Endothelial cell of umbilical vein (primary cell): ENCODE results near the gene MATN4.

ENCODE experiments used
- EZH2 ChIP-seq: IDR thresholded peaks from 2 replicates; pipeline ENCODE4 v1.6.1; 2012; ENCODE audit warnings: borderline replicate concordance, low read depth, mild to moderate bottlenecking, moderate library complexity, low read length, inconsistent platforms; ENCODE audit not compliant: severe bottlenecking
- JUN ChIP-seq: IDR thresholded peaks from 2 replicates; pipeline ENCODE4 v1.6.1; 2011; ENCODE audit warnings: borderline replicate concordance, low read depth; ENCODE audit not compliant: insufficient read length, insufficient read depth
- MAX ChIP-seq: IDR thresholded peaks from 2 replicates; pipeline ENCODE4 v1.6.1; 2011; ENCODE audit not compliant: insufficient read depth, insufficient read length
- MYC ChIP-seq: IDR thresholded peaks from one replicate; pipeline ENCODE4 v1.6.1; 2011; ENCODE audit warnings: mild to moderate bottlenecking, low read depth, low read length
- POLR2A ChIP-seq: IDR thresholded peaks from 2 replicates; pipeline ENCODE4 v1.6.1; 2012; ENCODE audit warnings: low read depth, mild to moderate bottlenecking, control low read depth, low read length
- POLR2AphosphoS5 ChIP-seq: IDR thresholded peaks from 2 replicates; pipeline ENCODE4 v1.6.1; 2012; ENCODE audit warnings: low read depth, mild to moderate bottlenecking, control low read depth, low read length, moderate library complexity; ENCODE audit not compliant: insufficient read depth
- TF ChIP-seq, protein P1 (sequence below), 2 donors: IDR thresholded peaks; 1 replicate in 1 of 2; 2 replicates in 1 of 2; pipeline ENCODE4 v1.5.1; 2011; ENCODE audit warnings: low read length in 2 of 2, mild to moderate bottlenecking in 2 of 2, moderate library complexity in 2 of 2, control low read depth in 1 of 2, inconsistent platforms in 1 of 2, low read depth in 1 of 2; ENCODE audit not compliant: insufficient read depth in 1 of 2; ENCODE audit errors: extremely low read depth in 1 of 2

- TF ChIP-seq POLR2AphosphoS5 (no peak), EZH2 (no peak), POLR2A (no peak), JUN (no peak), MYC (no peak), MAX (no peak)
- TF ChIP-seq, protein P1, sequence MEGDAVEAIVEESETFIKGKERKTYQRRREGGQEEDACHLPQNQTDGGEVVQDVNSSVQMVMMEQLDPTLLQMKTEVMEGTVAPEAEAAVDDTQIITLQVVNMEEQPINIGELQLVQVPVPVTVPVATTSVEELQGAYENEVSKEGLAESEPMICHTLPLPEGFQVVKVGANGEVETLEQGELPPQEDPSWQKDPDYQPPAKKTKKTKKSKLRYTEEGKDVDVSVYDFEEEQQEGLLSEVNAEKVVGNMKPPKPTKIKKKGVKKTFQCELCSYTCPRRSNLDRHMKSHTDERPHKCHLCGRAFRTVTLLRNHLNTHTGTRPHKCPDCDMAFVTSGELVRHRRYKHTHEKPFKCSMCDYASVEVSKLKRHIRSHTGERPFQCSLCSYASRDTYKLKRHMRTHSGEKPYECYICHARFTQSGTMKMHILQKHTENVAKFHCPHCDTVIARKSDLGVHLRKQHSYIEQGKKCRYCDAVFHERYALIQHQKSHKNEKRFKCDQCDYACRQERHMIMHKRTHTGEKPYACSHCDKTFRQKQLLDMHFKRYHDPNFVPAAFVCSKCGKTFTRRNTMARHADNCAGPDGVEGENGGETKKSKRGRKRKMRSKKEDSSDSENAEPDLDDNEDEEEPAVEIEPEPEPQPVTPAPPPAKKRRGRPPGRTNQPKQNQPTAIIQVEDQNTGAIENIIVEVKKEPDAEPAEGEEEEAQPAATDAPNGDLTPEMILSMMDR (IDR thresholded peaks at IDR 0.05; ENCODE audit: extremely low read depth in 1 of 2, insufficient read depth in 1 of 2, low read depth in 1 of 2, low read length in 2 of 2), result no peak
Observed at GRCh38 chr20:45341939-45342854, 34.1 kb upstream of the MATN4 start.
